Stimulated activated CD8-positive, alpha-beta memory T cell treated with anti-CD3 and anti-CD28 coated beads, Interleukin-7, amount 100 ng/mL, for 48 hours (primary cell): ENCODE data around the gene PLXDC2.

ENCODE experiments used
- DNase-seq, 2 donors: peaks; one replicate each; pipeline ENCODE4 v3.0.0-alpha.2; 2020; ENCODE audit warnings: low read depth in 1 of 2; ENCODE audit errors: extremely low read depth in 1 of 2

PLXDC2 gene

GRCh38 chr10:19815731-19816410 is 361 bp upstream of the PLXDC2 start:
- no peak for DNase-seq

DNA sequence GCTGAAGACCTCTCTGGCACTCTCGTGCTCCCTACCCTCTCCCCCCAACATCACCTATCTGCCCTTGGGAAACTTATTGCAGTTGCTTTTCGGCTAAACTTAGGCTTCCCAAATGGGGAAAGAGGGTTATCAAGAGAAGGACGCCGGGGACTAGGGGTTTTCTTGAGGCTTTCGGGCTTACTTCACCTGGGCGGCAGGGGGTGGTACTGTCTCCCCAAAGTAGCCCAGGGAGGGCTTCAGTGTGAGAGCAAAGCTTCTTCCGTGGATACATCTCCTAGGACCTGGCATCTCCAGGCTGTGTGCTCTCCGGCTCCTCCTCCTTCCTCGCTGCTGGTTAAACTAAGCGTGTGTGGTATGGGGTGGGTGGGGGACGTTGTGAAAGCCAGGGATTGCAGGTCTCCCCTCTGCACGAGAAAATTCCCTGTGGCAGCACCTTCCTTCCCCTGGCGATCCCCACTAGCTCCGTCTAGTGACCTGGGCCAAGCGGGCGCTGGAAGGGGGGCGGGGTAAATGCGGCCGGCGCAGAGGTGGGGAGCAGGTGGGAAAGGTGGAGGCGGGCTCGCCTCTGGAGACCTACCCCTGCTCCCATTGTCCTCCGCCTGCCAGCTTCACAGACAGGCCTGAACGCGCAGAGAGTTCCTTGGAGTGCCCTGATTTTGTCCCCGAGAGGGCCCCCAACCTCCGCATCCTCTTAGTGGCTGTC is 1.1 kb downstream of the PLXDC2 start:
- no peak for DNase-seq

GRCh38 chr10:19818876-19819275 is 2.6 kb downstream of the PLXDC2 start:
- no peak for DNase-seq

DNA sequence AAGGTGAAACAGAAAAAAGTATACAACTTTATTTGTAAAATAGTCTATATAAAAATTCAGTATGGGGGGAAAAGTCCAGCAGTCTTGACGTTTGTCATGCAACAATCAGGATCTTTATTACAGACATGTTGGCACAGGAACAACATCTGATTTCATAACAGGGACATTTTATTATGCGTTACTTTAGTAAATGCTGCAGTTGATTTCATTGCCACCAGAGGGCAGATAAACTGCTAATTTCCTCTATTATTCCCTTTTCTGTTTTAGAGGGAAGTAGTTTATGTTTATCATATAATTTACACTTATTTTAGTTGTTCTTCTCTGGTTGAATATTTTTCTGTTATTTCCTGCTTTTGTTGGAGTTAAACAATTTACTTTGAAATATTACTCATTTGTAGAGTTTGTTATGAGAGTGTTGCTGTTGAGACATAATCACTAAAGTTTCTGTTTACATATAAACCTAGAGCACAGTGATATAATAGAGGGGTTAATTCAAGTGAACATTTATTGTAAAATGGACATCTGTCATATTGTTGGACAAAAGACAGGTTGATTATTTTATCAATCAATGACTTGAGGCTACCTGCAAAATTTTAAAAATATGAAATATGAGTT is 3.3 kb downstream of the PLXDC2 start:
- no peak for DNase-seq

- no peak for DNase-seq
These were observed 8.4 kb downstream of the PLXDC2 start for GRCh38 chr10:19824381-19825342.

DNA sequence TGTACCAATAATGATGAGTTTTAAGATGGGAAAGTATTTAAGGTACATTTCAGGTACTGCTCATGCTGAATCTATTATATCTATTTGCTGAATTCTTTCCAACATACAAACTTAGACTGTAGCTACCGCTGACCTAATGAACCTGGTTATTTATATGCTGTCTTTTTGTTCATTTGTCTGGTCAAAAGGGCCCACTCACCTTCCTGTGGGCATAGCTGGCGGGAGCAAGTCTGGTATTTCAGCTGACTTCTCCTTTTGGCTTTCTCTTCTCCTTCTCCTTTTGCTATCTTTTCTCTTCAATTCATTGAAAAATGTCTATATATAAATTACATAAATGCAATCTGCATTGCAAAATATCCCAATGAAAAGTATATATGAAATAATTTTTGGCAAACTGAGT is 9.5 kb downstream of the PLXDC2 start:
- DNase-seq, result no peak

DNA sequence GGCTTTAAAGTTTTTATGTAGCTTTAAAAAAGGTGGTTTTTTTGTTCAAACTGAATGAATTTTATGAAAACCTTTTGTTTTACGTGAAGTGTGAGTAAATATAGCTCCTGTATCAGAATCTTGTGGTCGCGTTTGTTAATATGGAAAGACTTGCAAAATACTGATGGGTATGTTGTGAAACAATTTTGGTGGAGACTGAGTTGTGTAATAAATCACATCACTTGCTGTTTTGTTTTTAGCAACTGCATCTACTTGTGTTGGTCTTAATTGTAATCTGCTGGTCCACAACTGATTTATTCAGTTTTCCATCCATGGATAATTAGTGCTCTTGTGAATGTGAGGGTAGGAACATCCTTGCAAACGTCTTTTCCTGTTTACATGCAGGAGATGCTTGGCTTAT is 10.5 kb downstream of the PLXDC2 start:
- no peak for DNase-seq

GRCh38 chr10:19828278-19829049 is 12.2 kb downstream of the PLXDC2 start:
- no peak for DNase-seq

- no peak for DNase-seq
These were observed 16.5 kb downstream of the PLXDC2 start for GRCh38 chr10:19832699-19833098.

DNA sequence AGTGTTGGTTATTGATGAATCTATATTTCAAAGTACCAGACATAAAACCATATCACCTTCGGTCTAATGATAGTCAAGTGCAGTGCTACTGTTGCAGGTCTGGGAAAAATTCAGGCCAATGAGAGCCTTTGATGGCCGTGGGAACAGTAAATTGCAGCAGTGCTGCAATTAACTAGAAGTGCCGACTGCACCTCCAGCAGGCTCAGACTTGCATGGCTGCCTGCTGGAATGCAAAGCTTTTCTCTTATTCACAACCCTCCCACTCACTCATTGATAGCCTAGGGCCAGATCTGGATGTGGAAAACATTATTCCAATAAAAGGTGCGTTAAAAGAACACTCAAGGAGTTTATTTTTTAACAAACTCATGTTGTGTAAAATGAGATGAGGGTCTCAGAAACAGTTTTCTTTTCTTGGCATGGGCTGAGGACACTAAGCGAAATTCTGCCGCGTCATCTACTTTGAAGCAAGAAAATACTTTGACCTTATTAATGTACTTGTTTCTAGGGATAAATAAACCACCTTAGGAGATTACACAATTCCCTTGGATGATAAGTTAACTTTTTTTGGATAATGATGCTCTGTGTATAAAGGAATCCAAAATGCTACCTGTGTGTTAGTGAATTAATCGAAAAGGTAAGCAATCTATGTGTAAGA is 17.1 kb downstream of the PLXDC2 start:
- DNase-seq, result no peak

GRCh38 chr10:19835952-19836351 is 19.7 kb downstream of the PLXDC2 start:
- no peak for DNase-seq

- DNase-seq, result no peak
These were observed 22.9 kb downstream of the PLXDC2 start for GRCh38 chr10:19839090-19839489.

DNA sequence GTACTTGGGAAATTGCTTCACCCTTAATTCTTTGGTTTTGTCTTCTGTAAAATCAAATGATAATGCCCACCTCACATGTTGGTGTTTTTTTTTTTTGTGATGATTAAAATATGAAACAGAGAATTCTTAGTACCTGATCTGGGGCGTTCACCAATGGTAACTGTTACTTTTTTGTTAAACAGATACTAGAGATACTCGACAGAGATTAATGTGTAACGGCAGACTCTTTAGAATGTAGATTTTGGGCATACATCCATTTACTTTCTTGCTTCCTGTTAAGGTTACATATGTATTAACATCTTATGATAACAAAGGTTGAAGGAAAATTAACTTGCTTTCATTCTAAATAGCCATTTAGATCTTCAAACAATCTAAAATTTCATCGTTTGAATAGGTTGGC is 23.3 kb downstream of the PLXDC2 start:
- no peak for DNase-seq

DNA sequence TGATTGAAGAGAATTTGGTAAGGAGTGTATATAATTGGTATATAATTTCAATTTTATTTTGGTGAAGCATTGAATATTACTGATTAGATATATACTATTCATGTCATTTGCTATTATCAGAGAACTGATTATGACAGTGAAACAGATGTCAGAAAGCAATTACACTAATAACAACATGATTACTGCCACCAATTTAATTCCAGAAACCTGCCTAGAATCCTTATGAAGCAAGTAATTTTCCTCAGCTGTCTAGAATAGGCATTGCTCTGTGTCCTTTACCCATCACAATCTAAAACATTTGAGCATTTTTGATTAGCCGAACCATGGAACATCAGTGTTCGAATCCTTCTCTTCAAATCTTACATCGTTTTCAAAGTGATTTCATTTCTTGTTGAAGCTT is 24.5 kb downstream of the PLXDC2 start:
- DNase-seq, result no peak

GRCh38 chr10:19843487-19843886 is 27.3 kb downstream of the PLXDC2 start:
- no peak for DNase-seq

- no peak for DNase-seq
These were observed 29.5 kb downstream of the PLXDC2 start for GRCh38 chr10:19845503-19846368.

GRCh38 chr10:19847321-19847720 is 31.1 kb downstream of the PLXDC2 start:
- no peak for DNase-seq

DNA sequence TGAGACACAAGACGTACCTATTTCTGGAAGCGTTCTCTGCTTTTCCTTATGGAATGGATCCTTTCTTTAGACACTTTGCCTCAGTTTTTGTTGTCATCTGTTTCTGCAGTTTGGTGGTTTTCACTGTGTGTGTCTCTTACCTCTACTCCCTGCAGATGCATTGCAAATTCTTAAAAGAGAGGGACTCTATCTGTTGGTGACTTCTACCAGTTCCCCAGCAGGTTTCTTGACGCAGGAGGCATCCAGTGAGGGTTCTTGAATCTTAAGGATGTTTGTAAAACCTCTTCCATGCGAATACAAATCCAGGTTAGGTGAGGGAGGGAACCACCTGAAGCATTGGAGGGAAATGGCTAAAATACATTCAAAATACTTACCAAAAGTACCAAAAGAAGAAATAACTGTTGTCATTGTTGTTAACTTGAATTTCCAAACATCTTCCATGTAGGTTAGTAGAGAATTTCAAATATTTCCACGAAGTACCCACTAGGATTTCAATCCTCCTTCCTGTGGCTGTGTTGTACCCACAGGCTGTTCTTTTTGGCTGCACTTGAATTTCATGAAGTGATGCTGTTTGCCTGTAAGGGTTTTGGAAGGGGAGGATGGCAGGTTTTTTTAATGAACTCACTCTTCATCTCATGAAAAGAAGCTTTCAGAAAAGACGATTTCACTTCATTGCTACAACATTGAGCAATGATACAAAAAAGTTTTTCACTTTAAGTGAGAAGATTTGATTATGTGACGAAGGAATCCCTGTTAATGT is 32.2 kb downstream of the PLXDC2 start:
- no peak for DNase-seq
